ENCODE measurements around the gene STIMATE.

DNA sequence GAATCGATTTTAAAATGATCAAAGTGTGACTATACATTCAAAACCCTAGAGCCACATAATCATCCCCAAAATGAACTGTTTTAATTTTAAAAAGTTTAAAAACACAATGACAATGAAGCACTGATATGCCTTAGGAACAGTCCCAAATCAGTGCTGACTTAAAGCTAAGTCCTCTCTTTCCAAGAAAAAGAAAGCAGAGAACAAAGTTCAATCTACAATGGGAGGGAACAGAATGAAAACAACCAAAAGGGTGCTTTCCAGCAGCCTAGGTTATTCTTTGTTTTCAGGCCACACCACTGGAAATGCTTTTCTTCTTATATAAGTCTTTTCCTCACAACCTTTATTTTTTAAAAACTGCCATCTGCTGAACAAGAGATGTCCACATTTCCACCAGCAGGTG, 7.2 kb upstream of the STIMATE start:
- TF ChIP-seq POLR2A (IDR thresholded peaks at IDR 0.05): no peak
- TF ChIP-seq, protein P1, sequence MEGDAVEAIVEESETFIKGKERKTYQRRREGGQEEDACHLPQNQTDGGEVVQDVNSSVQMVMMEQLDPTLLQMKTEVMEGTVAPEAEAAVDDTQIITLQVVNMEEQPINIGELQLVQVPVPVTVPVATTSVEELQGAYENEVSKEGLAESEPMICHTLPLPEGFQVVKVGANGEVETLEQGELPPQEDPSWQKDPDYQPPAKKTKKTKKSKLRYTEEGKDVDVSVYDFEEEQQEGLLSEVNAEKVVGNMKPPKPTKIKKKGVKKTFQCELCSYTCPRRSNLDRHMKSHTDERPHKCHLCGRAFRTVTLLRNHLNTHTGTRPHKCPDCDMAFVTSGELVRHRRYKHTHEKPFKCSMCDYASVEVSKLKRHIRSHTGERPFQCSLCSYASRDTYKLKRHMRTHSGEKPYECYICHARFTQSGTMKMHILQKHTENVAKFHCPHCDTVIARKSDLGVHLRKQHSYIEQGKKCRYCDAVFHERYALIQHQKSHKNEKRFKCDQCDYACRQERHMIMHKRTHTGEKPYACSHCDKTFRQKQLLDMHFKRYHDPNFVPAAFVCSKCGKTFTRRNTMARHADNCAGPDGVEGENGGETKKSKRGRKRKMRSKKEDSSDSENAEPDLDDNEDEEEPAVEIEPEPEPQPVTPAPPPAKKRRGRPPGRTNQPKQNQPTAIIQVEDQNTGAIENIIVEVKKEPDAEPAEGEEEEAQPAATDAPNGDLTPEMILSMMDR (IDR thresholded peaks at IDR 0.05): no peak
